ENCODE measurements around the gene CCDC197. TPM values are rescaled to one million over a fixed set of nuclear protein-coding genes. Genes with fewer than 3 reads are reported as not detected.

CCDC197 gene
- total RNA-seq, 2 donors from 2014 or later: not detected

GRCh38 chr14:94021416-94022157 lies 24.5 kb downstream of the CCDC197 start:
- H3K4me1 Mint-ChIP-seq: peaks cover 41% of the 10 kb centered on the region
- peak overlapping the region; percentile 66 for H3K4me3 Mint-ChIP-seq
- H3K36me3 Mint-ChIP-seq (ENCODE audit: low read depth): no peaks in the 10 kb centered on the region
- no peaks in the 10 kb centered on the region for H3K27me3 Mint-ChIP-seq
- H3K9me3 ChIP-seq (ENCODE audit: control insufficient read depth, low read length, poor library complexity, severe bottlenecking): no peaks in the 10 kb centered on the region
- ATAC-seq: no peak
- H3K27ac Mint-ChIP-seq: peak overlapping the region; percentile 54
- no peak for DNase-seq

GRCh38 chr14:94022532-94023411 lies 25.7 kb downstream of the CCDC197 start:
- no peak for DNase-seq
- ATAC-seq: no peak
- no peaks in the 10 kb centered on the region for H3K36me3 Mint-ChIP-seq (ENCODE audit: low read depth)
- peak overlapping the region; percentile 60 for H3K27ac Mint-ChIP-seq
- H3K4me3 Mint-ChIP-seq: peak overlapping the region; percentile 53
- H3K4me1 Mint-ChIP-seq: peaks cover 42% of the 10 kb centered on the region
- no peaks in the 10 kb centered on the region for H3K9me3 ChIP-seq (ENCODE audit: control insufficient read depth, low read length, poor library complexity, severe bottlenecking)
- H3K27me3 Mint-ChIP-seq: no peaks in the 10 kb centered on the region

- H3K9me3 ChIP-seq (ENCODE audit: control insufficient read depth, low read length, poor library complexity, severe bottlenecking): no peaks in the 10 kb centered on the region
- H3K27ac Mint-ChIP-seq: peak overlapping the region; percentile 9
- H3K36me3 Mint-ChIP-seq (ENCODE audit: low read depth): no peaks in the 10 kb centered on the region
- H3K4me1 Mint-ChIP-seq: peaks cover 53% of the 10 kb centered on the region
- no peaks in the 10 kb centered on the region for H3K27me3 Mint-ChIP-seq
- no peak overlapping the region for H3K4me3 Mint-ChIP-seq
- DNase-seq (no peak), ATAC-seq (no peak)
Measured at GRCh38 chr14:94024549-94024948, 27.4 kb downstream of the CCDC197 start.

- Mint-ChIP-seq H3K4me1 (peaks cover 52% of the 10 kb centered on the region), H3K27ac (no peak overlapping the region)
- ATAC-seq: no peak
Measured at GRCh38 chr14:94025720-94026119, 28.6 kb downstream of the CCDC197 start.

GRCh38 chr14:94026173-94026888 lies 29.2 kb downstream of the CCDC197 start, which contains the start of gene OTUB2:
Gene OTUB2 (plus strand): TSS chr14:94026340. CDS start chr14:94026538, 198 bp downstream.
- no peaks in the 10 kb centered on the region for H3K9me3 ChIP-seq (ENCODE audit: control insufficient read depth, low read length, poor library complexity, severe bottlenecking)
- peak; percentile 79 to 95 (median 91) for DNase-seq
- peaks cover 4% of the 10 kb centered on the region for H3K36me3 Mint-ChIP-seq (ENCODE audit: low read depth)
- peak within 1 kb of the TSS; percentile 84 for H3K4me3 Mint-ChIP-seq
- peaks cover 46% of the 10 kb centered on the region for H3K4me1 Mint-ChIP-seq
- no peaks in the 10 kb centered on the region for H3K27me3 Mint-ChIP-seq
- H3K27ac Mint-ChIP-seq: no peak within 1 kb of the TSS
- ATAC-seq: peak; percentile 99

More at GRCh38 chr14:94025720-94026119, 28.6 kb downstream of the CCDC197 start:
- DNase-seq: no peak
- no peaks in the 10 kb centered on the region for H3K9me3 ChIP-seq (ENCODE audit: control insufficient read depth, low read length, poor library complexity, severe bottlenecking)
- Mint-ChIP-seq H3K27me3 (no peaks in the 10 kb centered on the region), H3K36me3 (ENCODE audit: low read depth) (peaks cover 4% of the 10 kb centered on the region), H3K4me3 (peak overlapping the region; percentile 83)

GRCh38 chr14:94026889-94027469 lies 29.9 kb downstream of the CCDC197 start:
- Mint-ChIP-seq H3K36me3 (ENCODE audit: low read depth) (peaks cover 4% of the 10 kb centered on the region), H3K4me1 (peaks cover 42% of the 10 kb centered on the region), H3K27me3 (no peaks in the 10 kb centered on the region), H3K4me3 (peak overlapping the region; percentile 84), H3K27ac (no peak overlapping the region)
- no peak for ATAC-seq
- DNase-seq: no peak
- no peaks in the 10 kb centered on the region for H3K9me3 ChIP-seq (ENCODE audit: control insufficient read depth, low read length, poor library complexity, severe bottlenecking)

- Mint-ChIP-seq H3K4me1 (peaks cover 33% of the 10 kb centered on the region), H3K4me3 (peak overlapping the region; percentile 84), H3K27ac (peak overlapping the region; percentile 67), H3K27me3 (no peaks in the 10 kb centered on the region), H3K36me3 (ENCODE audit: low read depth) (peaks cover 4% of the 10 kb centered on the region)
- DNase-seq (no peak), ATAC-seq (no peak)
- H3K9me3 ChIP-seq (ENCODE audit: control insufficient read depth, low read length, poor library complexity, severe bottlenecking): no peaks in the 10 kb centered on the region
Measured at GRCh38 chr14:94027566-94028449, 30.7 kb downstream of the CCDC197 start.

GRCh38 chr14:94028450-94028826 lies 31.3 kb downstream of the CCDC197 start:
- peak overlapping the region; percentile 67 for H3K27ac Mint-ChIP-seq

GRCh38 chr14:94029265-94029664 lies 32.2 kb downstream of the CCDC197 start:
- Mint-ChIP-seq H3K4me1 (peaks cover 29% of the 10 kb centered on the region), H3K4me3 (peak overlapping the region; percentile 55), H3K36me3 (ENCODE audit: low read depth) (peaks cover 4% of the 10 kb centered on the region), H3K27me3 (no peaks in the 10 kb centered on the region), H3K27ac (peak overlapping the region; percentile 67)
- H3K9me3 ChIP-seq (ENCODE audit: control insufficient read depth, low read length, poor library complexity, severe bottlenecking): no peaks in the 10 kb centered on the region
- DNase-seq (no peak), ATAC-seq (no peak)

More at GRCh38 chr14:94028450-94028826, 31.3 kb downstream of the CCDC197 start:
- H3K9me3 ChIP-seq (ENCODE audit: control insufficient read depth, low read length, poor library complexity, severe bottlenecking): no peaks in the 10 kb centered on the region
- no peak for ATAC-seq
- DNase-seq: no peak
- Mint-ChIP-seq H3K27me3 (no peaks in the 10 kb centered on the region), H3K4me3 (peak overlapping the region; percentile 84), H3K4me1 (peaks cover 29% of the 10 kb centered on the region), H3K36me3 (ENCODE audit: low read depth) (peaks cover 4% of the 10 kb centered on the region)

GRCh38 chr14:94029671-94030203 lies 32.6 kb downstream of the CCDC197 start:
- no peak for ATAC-seq

GRCh38 chr14:94030571-94030970 lies 33.5 kb downstream of the CCDC197 start:
- H3K36me3 Mint-ChIP-seq (ENCODE audit: low read depth): peaks cover 4% of the 10 kb centered on the region
- H3K4me3 Mint-ChIP-seq: no peak overlapping the region
- no peak for ATAC-seq
- peaks cover 29% of the 10 kb centered on the region for H3K4me1 Mint-ChIP-seq
- peak overlapping the region; percentile 67 for H3K27ac Mint-ChIP-seq
- H3K27me3 Mint-ChIP-seq: no peaks in the 10 kb centered on the region
- DNase-seq: no peak
- H3K9me3 ChIP-seq (ENCODE audit: control insufficient read depth, low read length, poor library complexity, severe bottlenecking): no peaks in the 10 kb centered on the region

More at GRCh38 chr14:94029671-94030203, 32.6 kb downstream of the CCDC197 start:
- no peak for DNase-seq
- Mint-ChIP-seq H3K4me1 (peaks cover 29% of the 10 kb centered on the region), H3K4me3 (peak overlapping the region; percentile 55), H3K36me3 (ENCODE audit: low read depth) (peaks cover 4% of the 10 kb centered on the region), H3K27ac (peak overlapping the region; percentile 67), H3K27me3 (no peaks in the 10 kb centered on the region)
- H3K9me3 ChIP-seq (ENCODE audit: control insufficient read depth, low read length, poor library complexity, severe bottlenecking): no peaks in the 10 kb centered on the region
